ENCODE results near the gene PLEKHG4.
A peak's percentile ranks its signal among the peaks of the same experiment; 100 is the strongest.

Gene PLEKHG4

GRCh38 chr16:67244387-67245185 lies 34.7 kb upstream of the PLEKHG4 start:
- DNase-seq (ENCODE audit: low spot score) = peak; percentile 64

GRCh38 chr16:67245186-67245585 lies 34.1 kb upstream of the PLEKHG4 start:
- FAIRE-seq (no peak), DNase-seq (ENCODE audit: low spot score) (no peak)

More at GRCh38 chr16:67244387-67245185, 34.7 kb upstream of the PLEKHG4 start:
- FAIRE-seq = no peak

GRCh38 chr16:67245674-67246080 lies 33.7 kb upstream of the PLEKHG4 start:
- DNase-seq (ENCODE audit: low spot score) = no peak
- no peak for FAIRE-seq

- FAIRE-seq (no peak), DNase-seq (ENCODE audit: low spot score) (peak; percentile 73)
These were observed 33.1 kb upstream of the PLEKHG4 start for GRCh38 chr16:67246081-67246755.

GRCh38 chr16:67246756-67247191 lies 32.6 kb upstream of the PLEKHG4 start:
- FAIRE-seq (no peak), DNase-seq (ENCODE audit: low spot score) (peak; percentile 44)

GRCh38 chr16:67247192-67248072 lies 31.9 kb upstream of the PLEKHG4 start, which contains the start of gene FHOD1:
TSS of gene FHOD1 (minus strand) at chr16:67247481. CDS start at chr16:67247410, 71 bp downstream.
- peak; percentile 97 for DNase-seq (ENCODE audit: low spot score)
- no peak for FAIRE-seq

- FAIRE-seq (no peak), DNase-seq (ENCODE audit: low spot score) (no peak)
These were observed 31.3 kb upstream of the PLEKHG4 start for GRCh38 chr16:67248073-67248400.

GRCh38 chr16:67248401-67249177 lies 30.7 kb upstream of the PLEKHG4 start, which contains the start of gene SLC9A5:
TSS of gene SLC9A5 (plus strand) at chr16:67248979. CDS start at chr16:67249015, 36 bp downstream.
- FAIRE-seq = no peak
- DNase-seq (ENCODE audit: low spot score) = peak; percentile 51

GRCh38 chr16:67249178-67250044 lies 29.9 kb upstream of the PLEKHG4 start:
- DNase-seq (ENCODE audit: low spot score) (no peak), FAIRE-seq (no peak)

- no peak for DNase-seq (ENCODE audit: low spot score)
- no peak for FAIRE-seq
These were observed 29.3 kb upstream of the PLEKHG4 start for GRCh38 chr16:67250045-67250327.

GRCh38 chr16:67252609-67253497 lies 26.5 kb upstream of the PLEKHG4 start:
- no peak for FAIRE-seq
- no peak for DNase-seq (ENCODE audit: low spot score)

GRCh38 chr16:67254801-67255552 lies 24.4 kb upstream of the PLEKHG4 start:
- FAIRE-seq (no peak), DNase-seq (ENCODE audit: low spot score) (no peak)

GRCh38 chr16:67255553-67256221 lies 23.6 kb upstream of the PLEKHG4 start:
- FAIRE-seq (no peak), DNase-seq (ENCODE audit: low spot score) (no peak)

GRCh38 chr16:67256701-67257230 lies 22.6 kb upstream of the PLEKHG4 start:
- DNase-seq (ENCODE audit: low spot score) = no peak
- FAIRE-seq = no peak

GRCh38 chr16:67257486-67258160 lies 21.7 kb upstream of the PLEKHG4 start:
- no peak for FAIRE-seq
- DNase-seq (ENCODE audit: low spot score) = no peak

GRCh38 chr16:67258161-67258835 lies 21.0 kb upstream of the PLEKHG4 start:
- no peak for FAIRE-seq
- DNase-seq (ENCODE audit: low spot score) = no peak

Measured in urothelium cell line (cell line).